GM21786 (cell line): Measurements from ENCODE around the gene TRNP1.

Experiments
- ATAC-seq: cut with Tn5 transposase; IDR thresholded peaks from one replicate; pipeline ENCODE4 v1.9.1; 2021; ENCODE audit not compliant: unreplicated experiment

TRNP1 gene

DNA sequence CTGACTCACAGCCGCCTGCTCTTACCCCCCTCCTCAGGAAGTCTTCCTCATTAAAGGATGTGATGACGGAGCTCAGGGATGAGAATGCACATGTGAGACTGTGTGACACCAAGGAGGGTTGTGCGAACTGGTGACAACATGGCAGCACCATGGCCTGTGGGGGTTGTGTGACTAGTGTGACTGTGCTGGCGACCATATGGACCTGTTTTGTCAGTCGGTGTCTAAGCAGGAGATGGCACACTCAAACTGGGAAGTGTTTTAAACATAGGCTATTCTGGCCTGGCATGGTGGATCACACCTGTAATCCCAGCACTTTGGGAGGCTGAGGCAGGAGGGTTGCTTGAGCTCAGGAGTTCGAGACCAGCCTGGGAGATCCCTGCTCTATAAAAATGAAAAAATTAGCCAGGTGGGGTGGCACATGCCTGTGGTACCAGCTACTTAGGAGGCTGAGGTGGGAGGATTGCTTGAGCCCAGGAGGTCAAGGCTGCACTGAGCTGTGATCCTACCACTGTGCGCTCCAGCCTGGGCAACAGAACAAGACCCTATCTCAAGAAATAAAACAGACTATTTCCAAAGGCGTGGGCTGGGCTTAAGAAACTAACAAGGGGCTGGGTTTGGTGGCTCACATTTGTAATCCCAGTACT lies 7.4 kb downstream of the TRNP1 start:
- no peak for ATAC-seq

DNA sequence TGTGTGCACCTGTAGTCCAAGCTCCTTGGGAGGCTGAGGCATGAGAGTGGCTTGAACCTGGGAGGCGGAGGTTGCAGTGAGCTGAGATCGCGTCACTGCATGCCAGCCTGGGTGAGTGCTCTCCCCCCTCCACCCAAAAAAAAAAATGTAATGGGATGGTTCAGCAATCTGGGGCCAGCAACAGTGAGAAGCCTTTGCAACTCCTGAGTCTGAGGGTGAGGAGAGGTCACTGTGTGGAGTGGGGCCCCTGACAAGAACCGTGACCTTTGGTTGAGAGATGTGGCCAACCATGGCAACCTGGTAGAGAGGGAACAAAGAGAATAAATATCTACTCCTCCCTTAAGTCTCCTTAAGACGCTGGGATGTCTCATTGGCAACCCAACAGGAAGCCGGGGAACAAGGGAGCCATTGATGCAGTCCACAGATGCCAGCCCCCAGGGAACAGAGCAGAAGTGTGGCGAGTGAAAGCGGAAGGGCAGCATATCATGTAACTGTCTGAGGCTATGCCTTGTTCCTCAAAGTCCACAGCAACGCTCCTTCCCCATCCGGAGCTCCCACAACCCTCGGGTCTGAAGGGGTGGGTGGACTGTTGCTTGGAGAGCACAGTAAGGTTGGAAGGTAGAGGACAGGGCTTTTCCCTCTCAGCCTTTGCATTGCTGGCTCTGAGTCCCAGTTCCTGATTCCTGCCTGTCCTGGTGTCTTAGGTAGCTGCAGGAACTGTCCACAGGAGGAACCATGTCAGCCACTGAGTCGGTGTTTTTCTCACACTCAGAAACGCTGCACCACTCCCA lies 8.3 kb downstream of the TRNP1 start:
- no peak for ATAC-seq

DNA sequence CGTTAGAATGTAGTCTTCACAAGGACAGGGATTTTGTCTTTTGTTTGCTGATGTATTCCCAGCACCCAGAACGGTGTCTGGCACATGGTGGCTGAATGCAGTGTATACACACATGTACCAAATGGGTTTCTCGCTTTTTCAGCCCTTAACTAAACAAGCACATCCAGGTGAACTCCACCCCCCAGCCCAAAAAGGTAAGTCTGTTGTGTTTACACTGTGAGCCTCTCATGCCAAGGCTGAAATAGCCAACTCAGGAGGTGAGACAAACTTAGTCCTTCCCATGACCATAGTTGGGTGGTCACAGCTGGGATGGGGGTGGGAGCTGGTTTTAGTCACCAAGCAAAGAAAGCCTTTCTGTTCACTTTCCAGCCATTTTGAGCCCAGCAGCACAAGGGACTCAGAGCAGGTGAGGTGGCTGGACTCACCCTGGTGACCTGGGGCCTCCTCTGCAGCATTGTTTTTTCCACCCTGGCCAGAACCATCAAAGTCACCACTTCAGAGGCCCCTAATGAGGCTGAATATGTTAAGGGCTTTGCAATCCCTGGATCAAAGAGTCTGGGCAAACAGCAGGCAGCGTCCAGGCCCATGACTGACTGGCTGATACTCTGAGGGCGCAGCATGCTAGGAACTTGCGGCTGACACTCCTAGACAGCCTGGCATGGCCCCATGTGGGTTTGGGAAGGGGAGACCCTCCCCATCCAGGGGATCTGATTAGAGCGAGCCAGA lies 10.4 kb downstream of the TRNP1 start:
- ATAC-seq, result no peak

DNA sequence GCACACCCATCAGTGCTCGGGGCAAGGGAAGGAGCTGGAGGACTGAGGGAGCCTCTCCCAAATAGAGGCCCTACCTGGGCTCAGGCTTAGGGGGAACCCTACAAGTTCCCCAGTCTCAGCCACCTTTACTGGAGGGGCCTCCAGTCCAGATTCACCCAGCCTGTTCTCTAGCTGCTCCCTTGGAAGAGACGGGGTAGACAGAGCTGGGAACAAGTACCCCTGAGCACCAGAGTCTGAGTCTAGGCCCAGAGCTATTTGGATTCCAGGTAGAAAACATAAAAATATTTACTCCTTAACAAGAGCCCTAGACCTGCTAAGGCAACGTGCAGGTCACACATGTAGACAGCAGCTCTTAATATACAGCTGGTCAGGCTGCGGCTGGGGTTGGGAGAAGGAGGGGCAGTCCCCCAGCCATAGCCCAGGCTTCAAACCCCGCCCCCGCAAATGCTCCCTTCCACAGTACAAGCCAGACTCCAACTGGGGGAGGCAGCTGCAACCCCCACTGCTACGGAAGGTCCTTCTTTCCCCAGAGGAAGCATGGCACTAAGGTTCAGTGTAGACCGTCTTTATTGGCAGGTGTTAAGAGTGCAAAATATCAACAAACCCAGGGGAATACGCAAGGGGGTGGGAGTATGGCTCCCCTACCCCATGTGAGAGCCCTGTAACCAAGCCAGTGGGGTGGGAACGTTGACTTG lies 11.1 kb downstream of the TRNP1 start:
- no peak for ATAC-seq

DNA sequence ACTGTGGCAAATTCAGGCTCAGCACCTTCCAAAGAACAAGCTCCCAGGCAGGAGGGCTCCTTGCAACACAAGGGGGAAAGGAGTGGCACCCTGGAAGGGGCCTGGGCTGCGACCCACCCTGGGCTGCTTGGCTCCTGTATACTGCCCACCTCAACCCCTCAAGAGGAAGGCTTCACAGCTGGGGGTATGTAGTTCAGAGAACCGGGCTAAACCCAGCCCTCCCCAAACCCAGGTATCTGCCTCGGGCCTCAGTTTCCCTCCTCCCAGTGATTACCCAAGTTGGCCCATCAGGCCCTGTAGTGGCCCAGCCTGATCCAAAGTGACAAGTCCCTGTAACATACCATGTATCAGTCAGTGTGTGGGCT lies 11.7 kb downstream of the TRNP1 start:
- ATAC-seq, result no peak

DNA sequence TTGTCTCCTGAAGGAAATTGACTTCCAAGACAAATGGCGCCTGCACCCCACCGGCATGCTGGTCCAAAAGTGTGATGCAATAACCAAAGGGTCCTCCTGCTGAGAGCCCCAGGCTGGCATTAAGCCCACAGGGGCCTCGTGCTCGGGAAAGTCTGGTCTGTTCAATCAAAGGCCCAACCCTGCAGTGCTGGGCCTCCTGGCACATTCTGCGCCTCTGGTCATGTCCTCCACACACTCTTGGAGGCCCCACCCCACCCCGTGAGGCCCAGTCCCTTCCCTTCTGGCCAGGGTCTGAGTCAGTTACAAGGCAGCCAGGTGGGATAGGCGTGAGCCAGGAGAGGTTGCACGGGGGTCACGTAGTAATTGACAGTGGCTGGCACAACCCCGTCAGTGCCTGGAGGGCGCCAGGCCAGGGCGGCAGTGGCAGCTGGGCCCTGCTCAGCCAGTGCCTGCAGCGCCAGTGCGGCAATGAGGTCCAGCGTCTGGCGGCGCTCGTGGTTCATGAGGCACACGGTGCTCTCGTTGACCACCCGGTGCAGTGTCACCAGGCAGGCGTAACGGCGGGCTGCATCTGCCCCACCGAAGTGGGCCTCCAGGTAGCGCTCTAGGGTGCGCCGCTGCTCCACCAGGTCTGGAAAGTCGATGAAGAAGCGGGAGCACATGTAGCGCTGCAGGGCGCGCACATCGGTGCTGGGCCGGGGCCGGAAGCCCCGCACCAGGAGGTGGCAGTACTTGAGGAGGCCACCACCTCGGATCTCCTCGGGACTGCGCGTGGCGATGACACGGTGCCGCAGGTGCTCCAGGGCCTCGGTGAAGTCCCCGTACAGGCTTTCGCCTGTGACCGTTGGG lies 12.4 kb downstream of the TRNP1 start:
- ATAC-seq, result no peak

DNA sequence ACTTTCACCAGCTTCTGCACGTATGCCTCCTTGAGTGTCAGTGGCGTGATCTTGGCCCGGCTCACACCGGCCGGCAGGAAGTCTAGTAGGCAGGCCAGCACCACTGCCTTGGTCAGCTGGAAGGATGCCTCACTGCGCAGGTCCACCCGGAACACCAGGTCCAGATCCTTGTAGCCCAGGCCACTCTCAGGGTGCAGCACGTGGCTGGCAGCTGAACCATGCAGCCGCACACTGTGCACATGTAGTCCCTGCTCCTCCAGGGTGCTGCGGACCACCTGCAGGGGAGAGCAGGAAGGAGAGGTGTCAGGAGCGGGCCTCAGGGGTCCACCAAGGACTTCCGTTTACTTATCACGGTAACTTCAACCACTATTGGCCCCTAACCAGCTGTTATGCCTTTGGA lies 13.2 kb downstream of the TRNP1 start:
- ATAC-seq, result no peak

DNA sequence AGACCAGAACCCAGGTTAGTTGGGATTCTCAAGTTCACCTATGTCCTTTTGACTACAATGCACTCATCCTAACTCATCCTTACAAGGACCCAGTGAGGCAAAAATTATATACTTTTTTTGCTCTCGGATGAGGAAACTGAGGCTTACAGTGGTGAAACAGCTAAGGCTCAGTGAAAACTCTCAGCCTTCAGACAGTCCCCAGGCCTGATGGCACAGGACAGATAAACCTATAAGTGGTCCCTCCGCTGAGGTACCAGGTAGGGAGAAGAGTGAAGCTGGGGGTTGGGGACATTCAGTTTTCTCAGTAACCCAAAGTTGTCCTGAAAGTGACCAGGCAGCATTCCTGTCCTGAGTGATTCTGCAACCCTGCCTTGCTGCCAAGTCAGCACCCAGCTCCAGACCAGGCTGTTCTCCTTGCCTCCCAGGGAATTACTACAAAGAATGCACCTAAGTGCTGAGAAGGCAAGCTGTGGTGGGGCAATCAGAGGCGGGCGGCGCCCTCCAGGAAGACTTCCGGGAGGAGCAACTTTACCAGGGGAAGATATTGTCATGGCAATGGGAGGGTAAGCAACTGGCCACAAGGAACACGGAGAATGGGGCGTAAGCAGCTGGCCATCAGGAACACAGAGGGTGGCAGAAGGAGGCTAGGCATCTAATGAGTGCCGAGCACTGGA lies 14.6 kb downstream of the TRNP1 start:
- ATAC-seq, result no peak

DNA sequence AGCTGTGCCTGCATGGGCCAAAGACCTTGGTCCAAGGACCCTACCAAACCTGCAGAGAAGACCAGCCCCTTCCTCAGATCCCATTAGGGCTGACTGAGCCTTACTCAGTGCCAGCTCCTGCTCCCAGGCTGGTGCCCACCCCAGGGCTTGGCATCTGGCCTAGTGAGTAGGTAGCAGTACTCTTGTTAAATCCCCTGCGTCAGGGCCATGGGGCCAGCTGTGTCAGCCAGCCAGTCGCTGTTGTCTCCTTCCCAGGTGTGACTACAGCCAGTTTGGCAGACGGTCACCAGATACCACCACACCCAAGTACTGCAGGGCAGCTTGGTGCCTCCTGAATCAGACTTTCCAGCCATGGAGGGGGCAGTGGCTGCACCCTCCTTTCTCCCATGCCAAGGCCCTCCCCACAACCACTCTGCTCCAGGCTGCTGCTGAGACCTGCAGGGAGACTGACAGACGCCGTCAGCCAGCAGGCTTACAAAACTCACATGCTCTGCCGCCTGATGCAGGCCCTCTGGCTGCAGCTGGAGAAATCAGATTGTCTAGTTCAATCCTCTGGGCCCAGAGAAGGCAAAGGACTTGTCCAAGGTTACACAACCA lies 16.2 kb downstream of the TRNP1 start:
- no peak for ATAC-seq

DNA sequence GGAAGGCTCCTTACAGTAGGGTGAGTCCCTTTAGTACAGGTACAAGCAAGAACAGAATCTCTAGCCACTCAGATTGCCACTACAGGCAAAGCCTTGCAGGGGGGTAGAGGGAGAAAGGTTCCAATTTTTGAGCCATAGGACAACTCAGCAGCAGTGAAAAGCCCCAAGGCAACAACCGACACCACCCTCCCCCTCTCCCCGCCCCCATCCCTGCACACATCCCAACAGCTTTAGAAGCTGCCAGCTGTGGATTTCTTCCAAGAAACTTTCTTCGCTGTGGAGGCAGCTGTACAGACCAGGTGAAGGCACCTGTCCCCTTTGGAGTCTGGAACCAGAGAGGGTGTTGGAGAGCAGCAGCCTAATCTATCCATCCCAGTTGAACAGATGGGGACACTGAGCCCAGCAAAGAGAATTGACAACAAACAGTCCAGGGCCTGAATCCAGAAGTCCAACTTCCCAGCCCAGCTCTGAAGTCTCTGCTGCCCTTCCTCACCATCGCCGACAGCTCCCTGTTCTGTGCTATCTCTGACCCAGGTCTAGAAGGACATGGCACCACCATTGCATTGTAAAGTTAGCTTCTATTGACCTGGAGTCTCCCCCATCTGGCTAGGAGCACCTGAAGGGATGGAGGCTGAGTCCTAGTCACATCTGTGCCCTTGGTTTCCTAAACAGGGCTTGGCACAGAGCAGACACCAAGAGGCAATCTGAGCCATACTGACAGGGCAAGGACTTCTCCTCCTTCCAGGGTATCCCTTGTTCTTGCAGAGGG lies 16.9 kb downstream of the TRNP1 start:
- ATAC-seq, result no peak

DNA sequence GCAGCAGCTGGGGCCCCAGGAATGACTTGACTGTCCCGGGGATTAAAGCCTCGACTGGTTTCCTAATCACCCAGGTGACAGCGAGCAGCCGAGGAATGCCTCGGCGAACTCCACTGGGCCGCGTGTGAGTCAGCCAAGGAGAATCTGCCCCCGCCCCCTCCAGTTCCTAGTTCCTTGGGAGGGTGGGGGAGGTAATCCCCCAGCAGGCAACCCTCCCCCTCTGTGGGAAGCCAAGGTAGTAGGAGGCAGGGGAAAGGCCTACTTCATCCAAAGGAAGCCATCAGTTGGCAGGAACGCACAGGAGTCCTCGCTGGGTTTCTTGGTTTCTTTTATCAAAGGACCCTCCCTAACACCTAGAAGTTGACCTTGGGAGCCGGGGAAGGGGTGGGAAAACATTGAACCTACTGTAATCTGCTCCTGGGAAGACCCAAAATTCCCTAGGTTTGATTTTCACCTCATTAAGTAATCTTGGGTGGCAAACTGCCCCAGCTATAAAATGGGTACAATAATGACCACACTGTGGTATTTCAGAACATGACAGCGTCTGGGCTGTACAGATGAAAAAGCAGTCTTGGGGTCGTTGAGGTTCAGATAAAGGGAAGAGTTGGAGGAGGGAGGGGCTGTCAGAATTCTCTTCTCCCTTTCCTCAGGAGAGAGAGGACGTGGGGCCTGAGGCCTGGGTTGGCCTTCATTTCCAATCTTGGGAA lies 17.7 kb downstream of the TRNP1 start:
- no peak for ATAC-seq

DNA sequence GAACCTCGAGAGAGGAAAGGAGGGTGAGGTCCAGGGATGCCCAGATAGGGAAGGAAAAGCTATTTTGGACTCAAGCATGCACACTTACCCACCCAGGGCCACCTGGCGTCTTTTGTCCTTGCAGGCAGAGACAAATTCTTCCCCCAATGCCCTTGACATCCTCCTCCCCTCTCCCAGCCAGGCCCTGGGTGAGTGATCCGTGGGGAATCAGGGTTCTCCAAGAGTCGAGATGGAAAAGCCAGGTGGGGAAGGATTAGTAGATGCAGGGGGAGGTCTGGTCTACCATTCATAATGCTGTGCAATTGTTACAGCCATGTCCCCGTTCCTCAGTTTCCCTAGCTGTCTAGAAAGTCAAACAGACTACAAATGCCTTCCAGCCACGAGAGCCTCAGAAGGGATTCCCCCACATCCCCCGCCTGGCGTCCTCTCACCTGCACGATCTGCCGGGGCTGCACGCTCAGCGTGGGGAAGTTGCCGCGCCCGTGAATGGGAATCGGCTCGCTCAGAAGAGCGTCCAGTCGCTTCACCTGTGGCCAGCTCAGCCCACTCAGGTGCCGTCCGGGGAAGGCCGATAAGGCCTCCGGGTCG lies 18.6 kb downstream of the TRNP1 start:
- ATAC-seq, result no peak

DNA sequence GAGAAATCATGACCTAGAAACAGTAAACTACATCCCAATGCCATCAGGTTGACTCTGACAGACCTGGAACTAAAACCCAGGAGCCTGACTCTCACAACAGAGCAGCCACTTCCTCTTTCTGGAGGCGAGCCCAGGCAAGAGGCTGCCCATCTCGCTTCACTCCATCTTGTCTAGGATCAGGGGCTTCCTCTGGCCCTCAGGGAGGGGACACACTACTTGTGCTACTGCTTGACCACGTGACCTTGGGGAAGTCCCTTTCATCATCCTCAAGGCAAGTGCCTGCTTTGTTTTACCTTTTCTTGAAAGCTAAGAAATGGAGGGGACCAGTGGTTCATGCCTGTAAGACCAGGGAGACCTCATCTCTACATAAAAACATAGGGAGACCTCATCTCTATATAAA lies 21.8 kb downstream of the TRNP1 start:
- no peak for ATAC-seq

DNA sequence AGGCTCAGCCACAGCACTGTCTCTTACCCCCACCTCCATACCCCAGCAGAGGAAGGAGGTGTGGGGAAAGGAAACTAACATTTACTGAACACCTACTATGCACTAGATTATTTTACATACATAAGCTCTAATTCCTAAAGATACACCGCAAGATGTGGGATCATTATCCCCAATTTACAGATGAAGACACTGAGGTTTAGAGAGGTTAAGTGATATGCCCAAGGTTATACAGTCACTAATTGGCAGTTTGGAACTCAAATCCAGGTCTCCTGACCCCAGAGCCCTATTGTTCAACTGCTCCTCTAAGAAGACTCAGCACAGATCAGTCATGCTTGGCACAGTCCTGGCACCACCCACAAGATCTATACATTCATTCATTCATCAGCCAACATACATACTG lies 22.9 kb downstream of the TRNP1 start:
- no peak for ATAC-seq

DNA sequence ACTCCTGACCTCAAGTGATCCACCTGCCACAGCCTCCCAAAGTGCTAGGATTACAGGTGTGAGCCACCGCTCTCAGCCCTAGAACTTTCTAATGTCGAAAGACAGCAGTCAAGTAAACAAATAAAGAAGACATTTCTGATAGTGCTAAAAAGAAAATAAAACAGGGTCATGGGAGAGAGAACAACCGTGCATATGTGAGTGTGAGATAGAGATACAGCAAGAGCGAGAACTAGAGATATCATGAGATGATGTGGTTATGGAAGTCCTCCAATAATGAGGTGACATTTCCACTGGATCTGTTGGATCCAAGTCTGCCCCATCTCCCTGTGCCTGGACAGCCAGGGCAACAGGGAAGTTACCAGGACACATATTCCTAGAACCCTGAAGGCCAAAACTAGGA lies 23.7 kb downstream of the TRNP1 start:
- ATAC-seq, result no peak

DNA sequence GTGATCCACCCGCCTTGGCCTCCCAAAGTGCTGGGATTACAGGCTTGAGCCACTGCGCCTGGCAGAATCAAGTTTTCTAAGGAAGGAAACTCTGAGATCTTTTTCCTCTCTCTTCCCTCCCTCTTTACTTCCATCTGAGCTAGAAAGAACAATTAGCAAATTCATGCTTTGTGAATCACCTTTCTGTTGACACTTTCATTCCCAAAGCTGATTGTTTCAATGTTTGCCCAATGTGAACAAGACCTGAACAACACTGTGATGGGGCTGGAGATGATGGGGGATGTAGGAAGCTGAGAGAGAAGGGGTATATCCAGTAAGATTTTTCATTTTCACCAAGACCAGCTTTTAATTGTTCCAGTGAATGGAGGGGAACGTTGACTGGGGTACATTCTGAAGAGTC lies 24.8 kb downstream of the TRNP1 start:
- ATAC-seq, result no peak

DNA sequence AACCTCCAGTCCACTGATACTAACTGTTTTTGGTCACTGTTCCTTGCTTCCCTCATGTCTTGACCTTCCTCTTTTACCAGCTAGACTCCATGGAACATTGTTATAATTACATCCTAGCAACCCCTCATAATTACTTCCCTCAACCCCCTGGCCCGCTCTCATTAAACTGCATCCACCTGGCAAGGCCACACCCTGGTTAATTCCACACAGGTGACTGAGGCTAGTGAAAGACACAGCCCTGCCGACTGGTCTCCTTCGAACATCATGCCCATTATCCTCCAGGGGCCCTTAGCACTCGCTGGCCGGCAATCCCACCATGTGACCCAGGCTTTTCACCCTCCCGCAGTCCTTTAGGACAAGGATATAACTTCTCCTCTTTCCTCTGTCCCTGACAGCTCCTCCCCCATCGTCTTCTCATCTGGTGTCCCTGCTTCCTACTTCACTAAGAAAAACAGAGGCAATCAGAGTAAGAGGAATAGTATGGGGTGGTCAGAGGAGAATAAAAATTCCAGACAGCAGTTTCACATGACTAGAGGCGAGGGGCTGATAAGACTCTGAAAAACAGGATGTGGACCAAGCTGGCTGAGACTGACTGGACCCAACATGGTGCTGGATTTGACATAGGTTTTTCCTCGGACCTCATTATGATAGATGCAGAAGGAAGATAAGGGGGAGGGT lies 28.0 kb downstream of the TRNP1 start:
- no peak for ATAC-seq
